ENCODE measurements around the gene SMAD2.

GRCh38 chr18:47842836-47843235, 87.6 kb downstream of the SMAD2 start:
- TF ChIP-seq PATZ1 (CRISPR knock-in tag; IDR thresholded peaks at IDR 0.05; ENCODE audit: borderline replicate concordance), result no peak
- no peak for TF ChIP-seq ZNF70 (CRISPR knock-in tag; IDR thresholded peaks at IDR 0.05)
- TF ChIP-seq POU6F1 (CRISPR knock-in tag; IDR thresholded peaks at IDR 0.05; ENCODE audit: borderline replicate concordance, low read depth), result no peak
- no peak for TF ChIP-seq ZNF8 (CRISPR knock-in tag; IDR thresholded peaks at IDR 0.05)
- no peak for TF ChIP-seq RARB (CRISPR knock-in tag; IDR thresholded peaks at IDR 0.05)
- no peak for TF ChIP-seq ZNF565 (CRISPR knock-in tag; conservative IDR thresholded peaks at IDR 0.05; ENCODE audit: low read depth)
- TF ChIP-seq CSRNP3 (CRISPR knock-in tag; IDR thresholded peaks at IDR 0.05), result no peak
- no peak for TF ChIP-seq SNAI2 (CRISPR knock-in tag; IDR thresholded peaks at IDR 0.05)
- TF ChIP-seq BACH2 (CRISPR knock-in tag; IDR thresholded peaks at IDR 0.05; ENCODE audit: borderline replicate concordance), result no peak
- TF ChIP-seq, protein P1, sequence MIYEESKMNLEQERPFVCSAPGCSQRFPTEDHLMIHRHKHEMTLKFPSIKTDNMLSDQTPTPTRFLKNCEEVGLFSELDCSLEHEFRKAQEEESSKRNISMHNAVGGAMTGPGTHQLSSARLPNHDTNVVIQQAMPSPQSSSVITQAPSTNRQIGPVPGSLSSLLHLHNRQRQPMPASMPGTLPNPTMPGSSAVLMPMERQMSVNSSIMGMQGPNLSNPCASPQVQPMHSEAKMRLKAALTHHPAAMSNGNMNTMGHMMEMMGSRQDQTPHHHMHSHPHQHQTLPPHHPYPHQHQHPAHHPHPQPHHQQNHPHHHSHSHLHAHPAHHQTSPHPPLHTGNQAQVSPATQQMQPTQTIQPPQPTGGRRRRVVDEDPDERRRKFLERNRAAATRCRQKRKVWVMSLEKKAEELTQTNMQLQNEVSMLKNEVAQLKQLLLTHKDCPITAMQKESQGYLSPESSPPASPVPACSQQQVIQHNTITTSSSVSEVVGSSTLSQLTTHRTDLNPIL (CRISPR knock-in tag; IDR thresholded peaks at IDR 0.05; ENCODE audit: low read depth), result no peak
- TF ChIP-seq PPARA (CRISPR knock-in tag; IDR thresholded peaks at IDR 0.05; ENCODE audit: borderline replicate concordance), result no peak
- TF ChIP-seq ESRRG (CRISPR knock-in tag; IDR thresholded peaks at IDR 0.05), result no peak

All from SK-N-SH treated with all-trans-retinoic acid at 6 μM for 48 hours (cell line).